GM23248 (cell line): ENCODE data around the gene LEFTY2.

ENCODE experiments used
- EZH2 ChIP-seq: fragments of 200-600 bp; sonication (generic); IDR thresholded peaks from 2 replicates; pipeline ENCODE4 v1.6.1; 2018; ENCODE audit warnings: antibody characterized with exemption, mild to moderate bottlenecking; ENCODE audit not compliant: insufficient read depth, poor library complexity, severe bottlenecking
- EZH2phosphoT487 ChIP-seq: fragments of 200-600 bp; sonication (generic); IDR thresholded peaks from 2 replicates; pipeline ENCODE4 v1.6.1; 2018; ENCODE audit warnings: antibody characterized with exemption, moderate library complexity, mild to moderate bottlenecking, low read depth; ENCODE audit not compliant: insufficient read depth

DNA sequence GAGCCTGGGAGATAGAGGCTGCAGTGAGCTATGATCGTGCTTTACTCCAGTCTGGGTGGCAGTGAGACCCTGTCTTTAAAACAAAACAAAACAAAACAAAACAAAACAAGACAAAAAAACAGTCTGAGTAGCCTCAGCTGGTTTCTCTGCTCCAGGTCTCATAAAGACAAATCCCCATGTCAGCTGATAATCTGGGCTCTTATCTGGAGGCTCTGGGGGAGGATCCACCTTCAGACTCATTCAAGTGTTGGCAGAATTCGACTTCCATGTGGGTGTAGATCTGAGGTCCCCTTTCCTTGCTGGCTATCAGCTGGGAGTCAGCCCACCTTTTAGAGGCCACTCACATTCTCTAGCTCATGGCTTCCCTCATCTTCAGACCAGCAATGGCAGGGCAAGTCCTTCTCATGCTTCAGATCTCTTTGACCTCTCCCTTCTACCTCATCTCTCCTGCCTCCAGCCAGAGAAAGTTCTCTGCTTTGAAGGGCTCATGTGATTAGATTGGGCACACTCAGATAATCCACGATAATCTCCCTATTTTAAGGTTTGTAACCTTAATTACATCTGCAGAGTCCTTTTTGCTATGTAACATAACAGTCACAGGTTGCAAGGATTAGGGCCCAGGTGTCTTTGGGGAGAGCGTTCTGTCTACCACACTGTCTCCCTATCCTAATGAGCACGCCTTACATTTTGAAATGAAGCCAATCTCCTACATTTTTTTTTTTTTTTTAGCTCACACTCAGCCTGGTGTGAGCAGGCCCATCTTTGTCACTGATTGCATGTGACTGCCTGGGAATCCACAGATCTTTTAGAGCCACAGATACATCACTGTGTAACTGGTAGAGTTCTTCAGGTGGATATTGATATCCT, 9.5 kb downstream of the LEFTY2 start:
- TF ChIP-seq EZH2 (no peak), EZH2phosphoT487 (no peak)
